PC-9 (cell line): ENCODE measurements around the gene PIAS1. TPM values are rescaled to one million over a fixed set of nuclear protein-coding genes. Genes with fewer than 3 reads are reported as not detected.

ENCODE experiments used
- BruUV-seq: library from RNA; stranded (reverse); fragments of 400-500 nt; replicated peaks from 2 replicates; lab custom pipeline; 2021; lab: Mats Ljungman, UMichigan
- CTCF ChIA-PET: fragments of 300-600 bp; sonication (Branson Sonifier 250); formaldehyde crosslinking; loops from one replicate; lab custom pipeline; 2022; ENCODE audit warnings: antibody characterized with exemption; lab: Charles Lee
- POLR2A ChIA-PET: fragments of 300-600 bp; sonication (Branson Sonifier 250); formaldehyde crosslinking; loops from one replicate; lab custom pipeline; 2022; ENCODE audit warnings: antibody characterized with exemption; ENCODE audit not compliant: unreplicated experiment; lab: Charles Lee
- DNase-seq, 2 experiments: peaks; one replicate each; pipeline versions ENCODE4 v3.0.0 to v3.0.0-alpha.2; 2015 to 2022; ENCODE audit warnings: mixed read lengths in 1 of 2
- H2AFZ ChIP-seq: fragments of 200-600 bp; sonication (generic); 2 replicates; pipeline ENCODE4 v1.8.1; 2017; ENCODE audit warnings: antibody characterized with exemption
- H3F3A ChIP-seq: fragments of 200-600 bp; sonication (generic); 2 replicates; pipeline ENCODE4 v1.8.1; 2017; ENCODE audit warnings: antibody characterized with exemption, mild to moderate bottlenecking, low read depth; ENCODE audit not compliant: insufficient read depth
- H3K27ac ChIP-seq: fragments of 200-600 bp; sonication (generic); 2 replicates; pipeline ENCODE4 v1.6.1; 2016; ENCODE audit warnings: mixed run types
- H3K27me3 ChIP-seq: fragments of 200-600 bp; sonication (generic); 2 replicates; pipeline ENCODE4 v1.6.1; 2016; ENCODE audit warnings: low read depth, mixed run types; ENCODE audit not compliant: insufficient read depth
- H3K36me3 ChIP-seq: fragments of 200-600 bp; sonication (generic); 2 replicates; pipeline ENCODE4 v1.6.1; 2016; ENCODE audit warnings: low read depth, mixed run types
- H3K4me1 ChIP-seq: fragments of 200-600 bp; sonication (generic); replicated peaks from 2 replicates; pipeline ENCODE4 v1.6.1; 2016; ENCODE audit warnings: mixed run types; ENCODE audit not compliant: insufficient read depth
- H3K4me2 ChIP-seq: fragments of 200-600 bp; sonication (generic); 2 replicates; pipeline ENCODE4 v1.6.1; 2017; ENCODE audit warnings: mixed run types
- H3K4me3 ChIP-seq: fragments of 200-600 bp; sonication (generic); 2 replicates; pipeline ENCODE4 v1.6.1; 2016; ENCODE audit warnings: mixed run types
- H3K79me2 ChIP-seq: fragments of 200-600 bp; sonication (generic); 2 replicates; pipeline ENCODE4 v1.6.1; 2017; ENCODE audit warnings: low read depth, mixed run types
- H3K9me2 ChIP-seq: fragments of 200-600 bp; sonication (generic); 2 replicates; pipeline ENCODE4 v1.8.1; 2017; ENCODE audit warnings: mild to moderate bottlenecking; ENCODE audit not compliant: insufficient read depth
- H3K9me3 ChIP-seq: fragments of 200-600 bp; sonication (generic); 2 replicates; pipeline ENCODE4 v1.8.1; 2016; ENCODE audit warnings: low read depth; ENCODE audit not compliant: insufficient read depth
- H4K20me1 ChIP-seq: fragments of 200-600 bp; sonication (generic); 2 replicates; pipeline ENCODE4 v1.8.1; 2017; ENCODE audit not compliant: insufficient read depth
- CTCF ChIP-seq: fragments of 200-600 bp; sonication (generic); conservative IDR thresholded peaks from 2 replicates; pipeline ENCODE4 v1.6.1; 2017; ENCODE audit warnings: mixed run types, antibody characterized with exemption, mild to moderate bottlenecking, moderate library complexity
- EZH2 ChIP-seq: fragments of 200-600 bp; sonication (generic); IDR thresholded peaks from 2 replicates; pipeline ENCODE4 v1.8.0; 2017; ENCODE audit warnings: antibody characterized with exemption, low read depth
- intact Hi-C: fragments of 100-400 bp; cut with micrococcal nuclease; formaldehyde crosslinking; loops from one replicate; pipeline ENCODE4 v1.10.0; 2022; ENCODE audit not compliant: unreplicated experiment
- total RNA-seq: library from RNA; stranded (reverse); gene quantifications from 2 replicates; pipeline ENCODE4 v1.2.3, GENCODE V29; 2021

The PIAS1 gene
- total RNA-seq, 1 experiment from 2014 or later: 42.5 TPM

- intact Hi-C loops: no loop called here
- no peaks in the 10 kb centered on the region for H3K27me3 ChIP-seq
- H3K9me2 ChIP-seq: no peaks in the 10 kb centered on the region
- TF ChIP-seq EZH2 (no peak), CTCF (no peak)
- no peaks in the 10 kb centered on the region for H3K9me3 ChIP-seq
- ChIA-PET CTCF (no interaction called here), POLR2A (interaction anchor here (0.5 kb wide), 1 partner anchor 149 kb away, joined by 10 read pairs; no protein-coding TSS in a partner anchor)
- BruUV-seq: no TSS peak
- H3K4me1 ChIP-seq: no peaks in the 10 kb centered on the region
- H3K27ac ChIP-seq: no peak overlapping the region
- no peaks in the 10 kb centered on the region for H3F3A ChIP-seq
- H4K20me1 ChIP-seq: no peaks in the 10 kb centered on the region
- no peak overlapping the region for H3K4me2 ChIP-seq
- no peak overlapping the region for H2AFZ ChIP-seq
- no peaks in the 10 kb centered on the region for H3K36me3 ChIP-seq
- no peak for DNase-seq
- no peaks in the 10 kb centered on the region for H3K79me2 ChIP-seq
- H3K4me3 ChIP-seq: no peak overlapping the region
Measured at GRCh38 chr15:68203486-68203885, 149.4 kb downstream of the PIAS1 start.

- Histone ChIP-seq H3K4me1 (no peaks in the 10 kb centered on the region), H3F3A (no peaks in the 10 kb centered on the region), H3K4me2 (no peak overlapping the region), H3K27me3 (no peaks in the 10 kb centered on the region), H3K9me3 (no peaks in the 10 kb centered on the region), H3K4me3 (no peak overlapping the region), H3K9me2 (no peaks in the 10 kb centered on the region), H3K27ac (no peak overlapping the region), H2AFZ (no peak overlapping the region), H4K20me1 (no peaks in the 10 kb centered on the region), H3K79me2 (no peaks in the 10 kb centered on the region), H3K36me3 (no peaks in the 10 kb centered on the region)
- ChIA-PET CTCF (no interaction called here), POLR2A (interaction anchor here (0.5 kb wide), 1 partner anchor 149 kb away, joined by 10 read pairs; no protein-coding TSS in a partner anchor)
- no TSS peak for BruUV-seq
- intact Hi-C loops: no loop called here
- TF ChIP-seq CTCF (no peak), EZH2 (no peak)
- no peak for DNase-seq
Measured at GRCh38 chr15:68203956-68204355, 149.8 kb downstream of the PIAS1 start.

- no peaks in the 10 kb centered on the region for H4K20me1 ChIP-seq
- no peak overlapping the region for H3K4me3 ChIP-seq
- no peaks in the 10 kb centered on the region for H3K4me1 ChIP-seq
- no peaks in the 10 kb centered on the region for H3K79me2 ChIP-seq
- H3K4me2 ChIP-seq: no peak overlapping the region
- no peak for TF ChIP-seq CTCF
- no peak for TF ChIP-seq EZH2
- H3K27ac ChIP-seq: no peak overlapping the region
- intact Hi-C loops: no loop called here
- DNase-seq: no peak
- H3K27me3 ChIP-seq: no peaks in the 10 kb centered on the region
- no peak overlapping the region for H2AFZ ChIP-seq
- H3K9me2 ChIP-seq: no peaks in the 10 kb centered on the region
- no peaks in the 10 kb centered on the region for H3F3A ChIP-seq
- H3K36me3 ChIP-seq: no peaks in the 10 kb centered on the region
- ChIA-PET POLR2A (interaction anchor here (0.5 kb wide), 1 partner anchor 148 kb away, joined by 10 read pairs; no protein-coding TSS in a partner anchor), CTCF (no interaction called here)
- H3K9me3 ChIP-seq: no peaks in the 10 kb centered on the region
- BruUV-seq: no TSS peak
Measured at GRCh38 chr15:68204361-68204760, 150.2 kb downstream of the PIAS1 start.
